Midbrain (tissue), 1 donor: ENCODE results near the gene POFUT2.
"Not testable (repeated sequence)": the region's sequence is repeated elsewhere in the genome, so short reads cannot be mapped to it uniquely, and the experiment has no call there.

ENCODE experiments used
- DNase-seq: peaks from one replicate; lab custom pipeline; 2025; lab: John Stamatoyannopoulos, UW

Gene POFUT2

GRCh38 chr21:45310459-45310858, 22.8 kb upstream of the POFUT2 start:
- no peak for DNase-seq

- DNase-seq, result no peak
These were observed 22.3 kb upstream of the POFUT2 start for GRCh38 chr21:45309987-45310381.

DNA sequence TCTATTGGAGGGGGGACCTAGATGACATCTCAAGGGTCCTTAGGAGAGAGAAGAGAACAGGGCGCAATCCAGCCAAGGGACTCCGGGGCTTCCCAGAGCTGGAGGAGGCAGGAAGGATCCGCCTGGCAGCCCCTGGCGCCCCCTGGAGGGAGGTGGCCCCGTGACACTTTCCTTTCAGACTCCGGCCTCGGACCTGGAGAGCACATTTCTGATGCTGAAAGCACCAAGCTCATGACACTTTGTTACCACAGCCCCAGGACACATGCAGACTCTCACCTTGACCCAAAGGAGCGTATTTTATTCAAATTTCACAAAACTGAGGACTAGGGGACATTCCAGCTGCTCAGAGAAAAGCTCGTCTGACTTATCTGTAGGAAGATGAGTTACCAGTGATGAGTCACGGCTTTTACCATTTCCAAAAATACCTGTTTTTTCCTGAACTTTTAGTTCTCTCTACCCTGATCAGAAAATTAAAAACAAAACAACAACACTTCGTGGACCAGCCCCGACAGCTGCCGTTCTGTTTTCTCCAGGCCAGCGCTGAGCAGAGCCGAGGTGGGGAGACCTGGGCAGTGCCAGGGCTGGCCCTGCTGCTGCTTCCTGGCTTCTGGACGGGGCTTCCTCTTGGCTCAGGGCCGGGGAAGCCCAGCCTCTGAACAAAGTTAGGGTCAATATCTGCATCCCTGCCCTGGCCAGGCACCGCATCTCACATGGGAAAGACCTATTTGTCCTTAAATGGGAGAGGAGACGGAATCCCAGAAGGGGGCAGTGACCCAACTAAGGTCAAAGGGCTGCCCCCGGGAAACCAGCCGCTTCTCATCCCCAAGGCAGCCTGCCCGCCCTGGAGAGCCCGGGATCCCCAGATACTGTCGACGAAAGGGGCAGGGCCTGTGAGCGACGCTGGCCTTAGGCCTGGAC, 21.6 kb upstream of the POFUT2 start:
- peak; percentile 7 for DNase-seq

DNA sequence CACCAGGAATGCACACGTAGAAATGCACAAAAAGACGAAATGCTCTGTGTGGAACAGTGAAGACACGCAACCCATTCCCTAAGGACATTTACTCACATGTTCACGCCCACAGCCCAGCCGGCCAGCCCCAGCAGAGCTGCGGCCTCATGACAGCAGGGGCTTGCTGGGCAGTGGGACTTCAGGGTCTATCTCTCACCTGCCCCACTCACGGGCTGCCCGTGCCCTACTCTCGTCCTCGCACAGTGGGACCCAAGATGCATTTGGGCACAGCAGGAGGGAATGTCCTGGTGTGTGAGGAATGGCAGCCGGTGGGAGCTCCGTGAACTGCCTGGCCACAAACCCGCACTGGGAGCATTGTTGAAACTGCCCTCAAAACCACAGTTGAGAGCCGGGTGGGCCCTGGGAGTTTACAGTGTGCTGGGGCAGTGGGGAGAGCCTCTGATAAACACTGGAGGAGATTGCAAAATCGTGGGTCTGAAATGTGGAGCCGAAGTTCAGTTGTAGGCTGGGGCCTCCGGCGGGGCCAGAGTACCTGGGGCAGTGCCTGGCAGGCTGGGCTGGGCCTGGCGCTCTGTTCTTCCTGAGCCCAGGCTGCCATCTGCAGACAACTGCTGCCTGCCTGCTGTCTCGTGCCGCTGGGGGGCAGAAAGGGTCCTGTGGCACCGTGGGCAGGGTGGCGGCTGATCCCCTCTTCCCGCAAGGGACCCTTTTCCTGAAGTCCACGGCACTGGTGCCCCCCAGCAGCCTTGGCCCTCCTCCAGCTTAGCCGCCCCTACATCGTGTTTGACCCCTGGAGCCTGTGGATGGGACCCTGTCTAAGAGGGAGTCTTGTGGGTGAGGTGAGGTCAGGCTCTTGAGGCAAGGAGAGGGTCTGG, 20.7 kb upstream of the POFUT2 start:
- DNase-seq, result no peak

DNA sequence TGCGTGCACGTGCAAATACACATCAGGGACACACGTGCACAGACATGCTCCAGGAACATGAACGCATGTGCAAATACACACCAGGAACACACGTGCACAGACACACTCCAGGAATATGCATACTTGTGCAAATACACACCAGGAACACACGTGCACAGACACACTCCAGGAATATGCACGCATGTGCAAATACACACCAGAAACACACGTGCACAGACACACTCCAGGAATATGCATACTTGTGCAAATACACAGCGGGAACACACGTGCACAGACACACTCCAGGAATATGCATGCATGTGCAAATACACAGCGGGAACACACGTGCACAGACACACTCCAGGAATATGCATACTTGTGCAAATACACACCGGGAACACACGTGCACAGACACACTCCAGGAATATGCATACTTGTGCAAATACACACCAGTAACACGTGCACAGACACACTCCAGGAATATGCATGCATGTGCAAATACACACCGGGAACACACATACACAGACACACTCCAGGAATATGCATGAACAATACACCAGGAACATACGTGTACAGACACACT, 20.0 kb upstream of the POFUT2 start:
- DNase-seq, result not testable (repeated sequence)

- DNase-seq, result peak; percentile 94
These were observed 19.3 kb upstream of the POFUT2 start for GRCh38 chr21:45306832-45307571.

- DNase-seq, result no peak
These were observed 18.7 kb upstream of the POFUT2 start for GRCh38 chr21:45306453-45306831.

DNA sequence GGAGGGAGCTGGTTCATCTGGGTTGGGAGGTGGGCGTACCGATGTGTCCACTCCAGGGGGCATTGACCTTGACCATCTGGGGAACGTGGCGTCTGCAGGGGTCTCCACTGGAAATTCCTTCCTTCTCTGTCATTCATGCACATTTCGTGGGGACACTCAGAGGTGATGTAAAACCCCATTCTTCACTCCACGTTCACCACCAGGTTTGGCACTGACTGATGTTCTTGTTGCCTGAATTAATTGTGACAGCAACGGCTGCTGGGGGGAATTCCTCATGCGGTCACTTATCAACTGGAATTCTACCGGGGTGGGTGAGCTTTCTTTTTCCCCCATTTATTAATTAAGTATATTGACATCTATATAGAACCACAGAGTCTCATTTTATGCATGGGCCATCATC, 18.1 kb upstream of the POFUT2 start:
- DNase-seq, result no peak

GRCh38 chr21:45304945-45305344, 17.2 kb upstream of the POFUT2 start:
- no peak for DNase-seq

- DNase-seq, result no peak
These were observed 16.8 kb upstream of the POFUT2 start for GRCh38 chr21:45304476-45304830.

DNA sequence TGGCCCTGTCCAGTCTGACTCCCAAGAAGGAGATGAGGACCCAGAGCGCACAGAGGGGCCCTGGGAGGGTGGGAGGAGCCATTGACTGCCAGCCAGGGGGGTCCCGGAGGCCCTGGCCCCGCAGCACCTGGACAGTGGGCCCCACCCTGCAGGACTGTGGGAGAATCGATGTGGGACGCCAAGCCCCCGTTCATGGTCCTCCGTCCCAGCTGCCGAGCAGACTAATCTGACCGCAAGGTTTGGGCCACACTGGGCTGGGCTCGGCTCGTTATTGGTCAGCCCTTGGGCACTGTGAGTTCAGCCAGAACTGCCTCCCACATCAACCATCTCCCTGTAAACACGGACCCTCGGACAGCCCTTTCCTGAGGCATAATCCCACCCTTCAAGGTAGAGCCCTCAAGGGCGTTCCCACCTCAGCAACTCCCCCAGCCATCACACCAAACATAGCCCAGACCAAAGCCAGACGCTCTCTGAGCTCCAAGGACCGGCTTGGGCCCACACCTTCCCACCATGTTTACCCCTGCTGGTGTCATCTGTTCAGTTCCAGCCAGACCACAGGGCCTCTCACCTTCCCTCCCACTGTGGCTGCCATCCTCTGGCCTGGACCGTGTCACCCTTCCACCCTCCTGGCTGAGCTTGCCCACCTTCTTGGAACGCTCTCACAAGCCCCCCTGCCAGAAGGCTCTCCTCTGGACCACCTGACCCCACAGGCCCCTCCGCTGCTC, 16.2 kb upstream of the POFUT2 start:
- no peak for DNase-seq

- no peak for DNase-seq
These were observed 15.5 kb upstream of the POFUT2 start for GRCh38 chr21:45303091-45303615.

- no peak for DNase-seq
These were observed 14.7 kb upstream of the POFUT2 start for GRCh38 chr21:45302082-45303061.

GRCh38 chr21:45301521-45302081, 13.9 kb upstream of the POFUT2 start:
- no peak for DNase-seq

GRCh38 chr21:45300786-45301520, 13.3 kb upstream of the POFUT2 start:
- no peak for DNase-seq

DNA sequence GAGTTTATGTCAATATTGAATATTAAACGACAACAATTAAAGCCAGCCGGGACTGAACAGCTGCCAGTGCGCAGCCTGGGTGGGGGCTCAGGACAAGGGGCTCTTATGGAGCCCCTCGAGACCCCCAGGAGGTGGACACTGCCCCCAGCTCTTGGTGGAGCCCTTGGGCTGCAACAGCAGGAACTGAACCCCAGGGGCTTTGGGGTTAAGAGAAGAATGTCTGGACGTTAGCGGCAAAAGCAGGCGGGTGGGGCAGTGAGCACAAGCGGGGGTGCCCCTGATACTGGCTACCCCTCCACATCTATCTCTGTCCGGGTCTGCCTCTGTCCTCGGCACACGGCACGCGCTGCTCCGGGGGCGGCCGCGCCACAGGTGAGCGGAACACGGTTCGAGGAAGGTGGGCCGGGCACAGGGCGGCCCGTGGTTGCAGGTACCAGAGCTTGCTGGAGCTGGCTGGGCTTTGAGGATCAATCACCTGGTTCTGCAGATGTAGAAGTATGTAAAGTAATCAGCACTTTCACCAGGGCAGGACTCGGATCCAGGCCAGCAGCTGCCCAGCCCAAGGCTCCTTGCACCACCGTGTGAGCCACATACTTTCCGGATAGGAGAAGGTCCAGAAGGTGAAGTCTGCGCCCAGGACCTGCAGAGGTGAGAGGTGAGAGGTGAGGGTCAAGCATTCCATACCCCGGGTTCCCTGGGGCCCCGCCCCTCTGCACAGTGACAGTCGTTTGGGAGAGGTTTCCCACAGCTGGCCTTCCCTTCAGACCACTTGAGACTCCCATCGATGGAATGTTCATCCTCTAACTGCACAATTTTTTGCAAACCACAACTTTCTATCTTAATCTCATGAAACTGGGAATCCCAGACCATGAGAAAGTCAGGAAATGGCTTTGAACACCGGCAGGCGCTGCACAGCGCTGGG, 12.4 kb upstream of the POFUT2 start:
- DNase-seq, result no peak

DNA sequence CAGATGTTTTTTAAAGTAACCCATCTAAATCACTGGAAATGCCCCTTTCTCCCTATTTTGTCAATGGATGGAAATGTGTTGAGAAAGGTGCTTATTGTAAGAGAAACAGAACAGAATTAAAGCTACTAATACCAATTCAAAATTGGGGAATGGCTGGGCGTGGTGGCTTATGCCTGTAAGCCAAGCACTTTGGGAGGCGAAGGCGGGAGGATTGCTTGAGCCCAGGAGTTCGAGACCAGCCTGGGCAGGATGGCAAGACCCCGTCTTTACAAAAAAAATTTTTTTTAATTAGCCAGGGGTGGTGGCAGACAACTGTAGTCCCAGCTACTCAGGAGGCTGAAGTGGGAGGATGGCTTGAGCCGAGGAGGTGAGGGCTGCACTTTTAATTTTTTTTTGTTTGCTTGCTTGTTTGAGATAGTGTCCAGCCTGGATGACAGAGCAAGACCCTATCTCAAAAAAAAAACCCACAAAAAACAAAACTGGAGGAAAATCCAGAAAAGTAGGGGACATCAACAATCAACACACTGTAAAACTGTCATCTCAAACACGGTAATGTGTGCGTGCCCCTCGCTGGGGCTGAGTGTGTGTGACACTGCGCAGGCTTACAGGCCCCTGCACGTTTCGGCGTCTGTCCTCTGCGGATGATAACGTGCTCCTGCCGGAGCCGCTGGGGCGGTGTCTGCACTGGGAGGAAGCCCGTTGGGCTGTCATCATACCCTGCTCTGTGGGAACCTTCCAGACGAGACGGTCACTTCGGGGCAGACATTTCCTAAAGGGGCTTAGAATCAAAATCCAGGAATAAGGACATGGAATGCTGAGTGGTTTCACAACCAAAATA, 11.6 kb upstream of the POFUT2 start:
- no peak for DNase-seq
